Measurements from ENCODE around the gene TOMM22.

TOMM22 gene

DNA sequence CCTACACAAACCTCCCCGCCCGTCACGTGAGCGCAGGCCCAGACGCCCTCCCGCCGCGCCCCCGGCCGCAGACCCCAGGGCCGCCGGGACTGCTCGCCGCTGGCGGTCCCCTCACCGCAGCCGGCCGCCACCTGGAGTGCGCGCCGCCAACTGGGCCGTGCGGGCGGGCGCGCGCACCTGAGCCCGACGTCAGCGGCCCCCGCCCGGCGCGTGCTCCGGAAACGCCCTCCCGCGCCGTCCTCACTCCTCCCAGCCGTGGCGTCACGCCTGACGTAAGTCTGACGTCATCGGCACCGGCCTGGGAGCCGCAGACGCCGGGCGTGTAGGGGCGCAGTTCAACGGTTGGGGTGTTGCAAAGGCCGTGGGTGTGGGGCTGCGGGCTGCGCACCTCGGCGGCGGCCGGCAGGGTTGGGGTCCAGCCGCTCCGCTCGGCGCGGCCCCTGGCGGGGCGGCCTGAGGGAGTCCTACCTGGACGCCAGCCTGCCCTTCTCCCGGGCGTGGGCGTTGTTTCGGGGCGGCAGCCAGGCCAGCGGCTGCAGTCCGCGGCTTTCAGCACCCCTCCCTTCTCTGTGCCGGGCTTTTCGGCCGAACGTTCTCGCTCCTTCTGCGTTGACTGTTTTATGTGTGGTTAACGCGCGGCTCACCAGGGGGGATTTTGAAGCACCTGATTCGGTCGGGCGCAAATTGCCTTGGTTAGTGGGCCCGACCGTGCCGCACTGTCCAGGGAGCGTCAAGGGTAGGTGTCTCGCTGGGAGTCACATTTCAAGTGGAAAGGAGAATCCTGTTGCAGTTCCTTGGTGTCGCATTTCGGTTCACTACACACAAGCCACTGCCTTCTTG lies 19.3 kb downstream of the TOMM22 start, which contains the start of gene JOSD1:
Gene JOSD1 (minus strand): TSS at position 155 of the 840 bp plus-strand sequence. CDS start 956 bp downstream, outside the sequence.
- TF ChIP-seq, protein P1, sequence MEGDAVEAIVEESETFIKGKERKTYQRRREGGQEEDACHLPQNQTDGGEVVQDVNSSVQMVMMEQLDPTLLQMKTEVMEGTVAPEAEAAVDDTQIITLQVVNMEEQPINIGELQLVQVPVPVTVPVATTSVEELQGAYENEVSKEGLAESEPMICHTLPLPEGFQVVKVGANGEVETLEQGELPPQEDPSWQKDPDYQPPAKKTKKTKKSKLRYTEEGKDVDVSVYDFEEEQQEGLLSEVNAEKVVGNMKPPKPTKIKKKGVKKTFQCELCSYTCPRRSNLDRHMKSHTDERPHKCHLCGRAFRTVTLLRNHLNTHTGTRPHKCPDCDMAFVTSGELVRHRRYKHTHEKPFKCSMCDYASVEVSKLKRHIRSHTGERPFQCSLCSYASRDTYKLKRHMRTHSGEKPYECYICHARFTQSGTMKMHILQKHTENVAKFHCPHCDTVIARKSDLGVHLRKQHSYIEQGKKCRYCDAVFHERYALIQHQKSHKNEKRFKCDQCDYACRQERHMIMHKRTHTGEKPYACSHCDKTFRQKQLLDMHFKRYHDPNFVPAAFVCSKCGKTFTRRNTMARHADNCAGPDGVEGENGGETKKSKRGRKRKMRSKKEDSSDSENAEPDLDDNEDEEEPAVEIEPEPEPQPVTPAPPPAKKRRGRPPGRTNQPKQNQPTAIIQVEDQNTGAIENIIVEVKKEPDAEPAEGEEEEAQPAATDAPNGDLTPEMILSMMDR (conservative IDR thresholded peaks at IDR 0.05; ENCODE audit: low read depth, low read length): no peak
- peak within 1 kb of the TSS; percentile 67 for H3K4me3 ChIP-seq (ENCODE audit: low read length)
- DNase-seq (ENCODE audit: low read depth): peak; percentile 76

DNA sequence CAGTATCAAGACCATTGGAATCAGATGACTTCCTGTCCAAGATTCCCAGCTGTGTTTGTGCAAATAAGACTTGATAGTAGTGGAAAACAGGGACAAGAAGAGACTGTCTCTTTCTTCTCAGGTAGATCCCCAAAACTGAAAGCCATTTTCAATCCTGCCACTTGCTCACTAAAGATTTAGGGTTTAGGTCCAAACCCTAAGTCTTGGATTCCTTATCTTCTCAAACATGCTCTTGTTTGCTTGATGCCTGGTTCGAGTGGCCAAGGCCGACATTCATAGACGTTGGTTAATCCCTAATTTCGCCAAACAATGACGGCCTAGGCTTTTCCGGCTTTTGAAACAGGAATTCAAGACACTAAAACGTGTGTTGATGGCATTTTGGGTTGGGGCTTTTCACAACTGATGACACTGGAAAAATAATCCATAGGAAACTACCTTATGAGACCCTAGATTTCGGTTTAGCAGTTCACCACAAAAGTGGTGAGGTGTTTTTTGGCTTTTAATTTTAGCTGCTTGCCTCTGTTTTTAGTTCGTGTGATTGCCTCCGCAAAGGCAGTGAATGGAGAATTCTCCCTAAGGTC lies 23.0 kb downstream of the TOMM22 start:
- TF ChIP-seq, protein P1 (conservative IDR thresholded peaks at IDR 0.05; ENCODE audit: low read depth, low read length): no peak
- H3K4me3 ChIP-seq (ENCODE audit: low read length): peak overlapping the region; percentile 49
- DNase-seq (ENCODE audit: low read depth): no peak

DNA sequence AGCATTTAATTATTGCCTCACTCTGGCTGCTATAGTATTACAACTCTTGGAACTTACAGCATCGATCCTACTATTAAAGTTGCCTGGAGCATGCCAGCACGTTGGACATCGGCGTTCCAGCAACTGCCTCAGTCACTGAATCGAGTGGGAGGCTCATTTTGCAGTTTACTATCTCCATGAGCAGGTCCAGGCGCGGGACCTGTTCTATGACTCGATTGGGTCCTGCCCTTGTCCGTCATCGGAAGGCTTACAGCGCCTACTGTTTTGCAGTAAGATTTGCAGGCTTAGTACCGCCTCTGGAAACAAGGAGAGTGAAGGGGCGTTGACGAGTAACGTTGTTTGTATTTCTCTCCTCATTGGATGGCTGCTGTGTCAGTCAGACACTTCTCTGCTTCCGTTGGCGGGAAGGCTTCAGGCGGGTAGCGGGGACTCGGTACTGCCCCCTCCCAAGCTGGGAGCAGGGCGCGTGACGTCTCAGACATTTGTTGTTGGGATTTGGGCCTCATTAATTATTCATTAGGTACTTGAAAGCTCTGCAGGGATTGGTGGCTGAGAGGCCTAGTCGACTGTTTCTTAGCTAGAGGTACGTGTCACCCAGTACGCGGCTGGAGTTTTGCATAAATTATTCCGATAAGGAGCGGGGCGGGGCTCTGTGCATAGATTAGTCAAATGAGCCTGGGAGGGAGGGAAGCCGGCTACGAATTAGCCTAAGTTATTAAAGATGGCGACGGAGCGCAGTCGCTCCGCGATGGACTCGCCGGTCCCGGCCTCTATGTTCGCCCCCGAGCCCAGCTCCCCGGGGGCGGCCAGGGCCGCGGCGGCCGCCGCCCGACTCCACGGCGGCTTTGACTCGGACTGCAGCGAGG lies 23.7 kb downstream of the TOMM22 start, which contains the start of gene GTPBP1:
Gene GTPBP1 (plus strand): TSS at position 710 of the 866 bp plus-strand sequence. CDS start 12 bp downstream, at position 722.
- TF ChIP-seq, protein P1 (conservative IDR thresholded peaks at IDR 0.05; ENCODE audit: low read depth, low read length): no peak
- peak; percentile 100 for DNase-seq (ENCODE audit: low read depth)
- peak within 1 kb of the TSS; percentile 70 for H3K4me3 ChIP-seq (ENCODE audit: low read length)

DNA sequence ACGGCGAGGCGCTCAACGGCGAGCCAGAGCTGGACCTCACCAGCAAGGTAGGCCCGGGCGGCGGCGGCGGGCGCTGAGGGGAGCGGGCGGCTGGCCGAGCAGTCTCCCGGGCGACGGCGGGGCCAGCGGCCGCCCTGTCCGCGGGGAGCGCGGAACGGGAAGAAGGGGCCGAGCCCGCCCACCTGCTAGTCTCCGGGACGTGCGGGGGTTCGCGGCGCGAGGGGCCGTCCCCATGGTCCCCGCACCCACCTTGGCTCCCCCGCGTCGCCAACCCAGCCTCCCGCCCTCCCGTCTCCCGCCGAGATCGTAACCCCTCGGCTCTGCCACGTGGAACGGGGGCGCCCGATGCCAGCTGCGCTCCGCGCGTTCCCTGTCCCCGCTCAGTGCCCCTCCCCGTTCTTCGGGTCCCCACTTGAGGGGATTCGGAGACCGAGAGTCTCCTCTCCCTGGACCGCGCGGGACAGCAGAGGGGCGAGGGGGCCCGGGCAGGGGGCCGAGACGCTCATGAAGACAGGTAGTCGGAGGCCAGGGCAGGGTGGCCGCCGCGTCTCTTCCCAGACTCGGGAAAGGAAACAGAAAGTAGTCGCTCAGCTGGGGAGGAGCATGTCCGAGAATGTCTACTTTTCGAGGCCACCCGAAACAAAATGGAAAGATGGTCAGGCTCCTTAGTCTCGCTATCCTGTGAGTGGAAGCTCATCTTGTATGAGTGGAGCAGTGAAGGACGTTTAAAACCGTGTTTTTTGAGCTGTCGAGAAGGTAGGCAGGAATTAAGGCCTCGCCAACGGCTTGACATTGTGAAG lies 24.5 kb downstream of the TOMM22 start:
- TF ChIP-seq, protein P1 (conservative IDR thresholded peaks at IDR 0.05; ENCODE audit: low read depth, low read length): no peak
- no peak for DNase-seq (ENCODE audit: low read depth)
- peak overlapping the region; percentile 70 for H3K4me3 ChIP-seq (ENCODE audit: low read length)

DNA sequence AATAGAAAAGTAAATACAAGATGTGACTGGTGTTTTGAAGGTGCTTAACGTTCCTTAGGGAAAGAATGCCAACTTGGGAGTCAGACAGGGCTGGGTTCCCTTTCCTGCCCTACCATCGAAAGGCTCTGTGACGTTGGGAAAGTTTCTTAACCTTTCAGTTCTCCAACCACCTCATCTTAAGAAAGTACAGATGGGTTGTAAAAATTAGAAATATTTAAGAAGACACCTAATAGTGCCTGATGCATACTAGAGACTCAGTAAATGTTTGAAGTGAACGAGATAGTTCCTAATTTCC lies 25.1 kb downstream of the TOMM22 start:
- TF ChIP-seq, protein P1 (conservative IDR thresholded peaks at IDR 0.05; ENCODE audit: low read depth, low read length): no peak
- H3K4me3 ChIP-seq (ENCODE audit: low read length): peak overlapping the region; percentile 70
- DNase-seq (ENCODE audit: low read depth): no peak

DNA sequence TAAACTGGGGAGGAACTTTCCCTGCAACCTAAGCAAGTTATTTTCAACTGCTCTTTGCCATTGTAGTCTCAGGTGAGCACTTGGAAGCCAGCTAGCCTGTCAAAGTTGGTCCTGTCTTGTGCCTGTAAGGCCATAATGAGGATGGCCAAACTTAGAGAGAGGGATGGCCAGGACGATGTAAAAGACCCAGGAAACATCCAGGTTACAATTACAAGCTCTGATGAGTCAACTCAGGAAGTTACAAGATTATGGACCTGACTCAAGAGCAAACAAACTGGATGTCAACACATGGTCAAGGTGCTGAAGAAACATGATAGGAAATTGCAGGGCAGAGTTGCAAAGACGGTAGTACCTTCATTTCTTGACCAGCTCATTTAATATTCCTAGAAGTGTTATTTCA lies 25.6 kb downstream of the TOMM22 start:
- DNase-seq (ENCODE audit: low read depth): no peak
- TF ChIP-seq, protein P1 (conservative IDR thresholded peaks at IDR 0.05; ENCODE audit: low read depth, low read length): no peak
- H3K4me3 ChIP-seq (ENCODE audit: low read length): peak overlapping the region; percentile 70
